ENCODE results near the gene CHD6. TPM values are rescaled to one million over a fixed set of nuclear protein-coding genes. Genes with fewer than 3 reads are reported as not detected.

CHD6 gene
- total RNA-seq, 1 experiment from 2014 or later: 26.6 TPM

GRCh38 chr20:41630846-41631245, 12.7 kb upstream of the CHD6 start:
- no peak overlapping the region for H3K27ac ChIP-seq (ENCODE audit: low read depth, low read length)
- ChIA-PET CTCF (no interaction called here), POLR2A (no interaction called here), RAD21 (ENCODE audit: low non-redundant PET in 1 of 2, low total read pairs in 2 of 2, uncharacterized antibody in 2 of 2, unreplicated experiment in 2 of 2) (no interaction called here)
- intact Hi-C loops (cut with micrococcal nuclease): no loop called here
- no peak overlapping the region for H3K4me3 ChIP-seq (replicated peaks in 1 of 2; ENCODE audit: low read depth in 1 of 2, low read length in 2 of 2)
- DNase-seq (ENCODE audit: low read depth, low spot score) (no peak), ATAC-seq (no peak)
- no peaks in the 10 kb centered on the region for H3K4me1 ChIP-seq (ENCODE audit: control insufficient read depth in 1 of 2, insufficient read depth in 2 of 2, low read length in 2 of 2)
- no peak overlapping the region for H3K9ac ChIP-seq (ENCODE audit: low read length)
- H2AFZ ChIP-seq (ENCODE audit: low read depth, low read length, poor library complexity, severe bottlenecking): no peak overlapping the region
- H3K9me3 ChIP-seq (ENCODE audit: control insufficient read depth in 1 of 2, insufficient read depth in 1 of 2, low read depth in 1 of 2, low read length in 2 of 2): no peaks in the 10 kb centered on the region
- H3K36me3 ChIP-seq (ENCODE audit: control insufficient read depth in 1 of 2, insufficient read depth in 2 of 2, low read length in 2 of 2): no peaks in the 10 kb centered on the region; a peak in 1 of 4 replicates
- TF ChIP-seq EZH2phosphoT487 (IDR thresholded peaks at IDR 0.05; ENCODE audit: borderline replicate concordance) (no peak), POLR2A (IDR thresholded peaks at IDR 0.05; ENCODE audit: borderline replicate concordance, extremely low read depth, insufficient read depth, insufficient read length) (no peak), ZFX (IDR thresholded peaks at IDR 0.05) (no peak), REST (IDR thresholded peaks at IDR 0.05; ENCODE audit: low read depth) (no peak), JUND (IDR thresholded peaks at IDR 0.05) (no peak), SP1 (IDR thresholded peaks at IDR 0.05; ENCODE audit: low read depth) (no peak), YY1 (IDR thresholded peaks at IDR 0.05; ENCODE audit: extremely low read depth, insufficient replicate concordance, low read depth, low read length) (no peak), CEBPB (IDR thresholded peaks at IDR 0.05; ENCODE audit: low read depth) (no peak), TCF7L2 (IDR thresholded peaks at IDR 0.05; ENCODE audit: borderline replicate concordance, extremely low read depth, insufficient read depth, insufficient read length) (no peak), ZNF274 (IDR thresholded peaks at IDR 0.05; ENCODE audit: low read depth, low read length) (no peak), FOSL1 (IDR thresholded peaks at IDR 0.05; ENCODE audit: low read depth) (no peak), SIN3A (IDR thresholded peaks at IDR 0.05; ENCODE audit: low read depth) (no peak), POLR2AphosphoS5 (IDR thresholded peaks at IDR 0.05; ENCODE audit: low read depth, low read length) (no peak), EZH2 (IDR thresholded peaks at IDR 0.05) (no peak)
- TF ChIP-seq, protein P1, sequence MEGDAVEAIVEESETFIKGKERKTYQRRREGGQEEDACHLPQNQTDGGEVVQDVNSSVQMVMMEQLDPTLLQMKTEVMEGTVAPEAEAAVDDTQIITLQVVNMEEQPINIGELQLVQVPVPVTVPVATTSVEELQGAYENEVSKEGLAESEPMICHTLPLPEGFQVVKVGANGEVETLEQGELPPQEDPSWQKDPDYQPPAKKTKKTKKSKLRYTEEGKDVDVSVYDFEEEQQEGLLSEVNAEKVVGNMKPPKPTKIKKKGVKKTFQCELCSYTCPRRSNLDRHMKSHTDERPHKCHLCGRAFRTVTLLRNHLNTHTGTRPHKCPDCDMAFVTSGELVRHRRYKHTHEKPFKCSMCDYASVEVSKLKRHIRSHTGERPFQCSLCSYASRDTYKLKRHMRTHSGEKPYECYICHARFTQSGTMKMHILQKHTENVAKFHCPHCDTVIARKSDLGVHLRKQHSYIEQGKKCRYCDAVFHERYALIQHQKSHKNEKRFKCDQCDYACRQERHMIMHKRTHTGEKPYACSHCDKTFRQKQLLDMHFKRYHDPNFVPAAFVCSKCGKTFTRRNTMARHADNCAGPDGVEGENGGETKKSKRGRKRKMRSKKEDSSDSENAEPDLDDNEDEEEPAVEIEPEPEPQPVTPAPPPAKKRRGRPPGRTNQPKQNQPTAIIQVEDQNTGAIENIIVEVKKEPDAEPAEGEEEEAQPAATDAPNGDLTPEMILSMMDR (IDR thresholded peaks at IDR 0.05 in 2 of 3, conservative IDR thresholded peaks at IDR 0.05 in 1 of 3; ENCODE audit: borderline replicate concordance in 1 of 3, insufficient read depth in 1 of 3, low read depth in 2 of 3, low read length in 2 of 3): no peak
- BruUV-seq (replicated peaks): no TSS peak
- no peaks in the 10 kb centered on the region for H3K27me3 ChIP-seq (ENCODE audit: insufficient read depth, low read length)
- H3K9me2 ChIP-seq (ENCODE audit: insufficient read depth): no peaks in the 10 kb centered on the region
- H3K4me2 ChIP-seq (ENCODE audit: low read length): no peak overlapping the region
- no peaks in the 10 kb centered on the region for H4K20me1 ChIP-seq (ENCODE audit: insufficient read depth)
- H3K79me2 ChIP-seq (ENCODE audit: insufficient read depth, low read length): no peaks in the 10 kb centered on the region

Data from HCT116 (cell line).